GM21381 (cell line): ENCODE results near the gene ZDHHC12.

Experiments
- ATAC-seq: cut with Tn5 transposase; IDR thresholded peaks from one replicate; pipeline ENCODE4 v1.9.1; 2021; ENCODE audit warnings: mild to moderate bottlenecking, moderate library complexity; ENCODE audit not compliant: unreplicated experiment

The ZDHHC12 gene, protein sequence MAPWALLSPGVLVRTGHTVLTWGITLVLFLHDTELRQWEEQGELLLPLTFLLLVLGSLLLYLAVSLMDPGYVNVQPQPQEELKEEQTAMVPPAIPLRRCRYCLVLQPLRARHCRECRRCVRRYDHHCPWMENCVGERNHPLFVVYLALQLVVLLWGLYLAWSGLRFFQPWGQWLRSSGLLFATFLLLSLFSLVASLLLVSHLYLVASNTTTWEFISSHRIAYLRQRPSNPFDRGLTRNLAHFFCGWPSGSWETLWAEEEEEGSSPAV

DNA sequence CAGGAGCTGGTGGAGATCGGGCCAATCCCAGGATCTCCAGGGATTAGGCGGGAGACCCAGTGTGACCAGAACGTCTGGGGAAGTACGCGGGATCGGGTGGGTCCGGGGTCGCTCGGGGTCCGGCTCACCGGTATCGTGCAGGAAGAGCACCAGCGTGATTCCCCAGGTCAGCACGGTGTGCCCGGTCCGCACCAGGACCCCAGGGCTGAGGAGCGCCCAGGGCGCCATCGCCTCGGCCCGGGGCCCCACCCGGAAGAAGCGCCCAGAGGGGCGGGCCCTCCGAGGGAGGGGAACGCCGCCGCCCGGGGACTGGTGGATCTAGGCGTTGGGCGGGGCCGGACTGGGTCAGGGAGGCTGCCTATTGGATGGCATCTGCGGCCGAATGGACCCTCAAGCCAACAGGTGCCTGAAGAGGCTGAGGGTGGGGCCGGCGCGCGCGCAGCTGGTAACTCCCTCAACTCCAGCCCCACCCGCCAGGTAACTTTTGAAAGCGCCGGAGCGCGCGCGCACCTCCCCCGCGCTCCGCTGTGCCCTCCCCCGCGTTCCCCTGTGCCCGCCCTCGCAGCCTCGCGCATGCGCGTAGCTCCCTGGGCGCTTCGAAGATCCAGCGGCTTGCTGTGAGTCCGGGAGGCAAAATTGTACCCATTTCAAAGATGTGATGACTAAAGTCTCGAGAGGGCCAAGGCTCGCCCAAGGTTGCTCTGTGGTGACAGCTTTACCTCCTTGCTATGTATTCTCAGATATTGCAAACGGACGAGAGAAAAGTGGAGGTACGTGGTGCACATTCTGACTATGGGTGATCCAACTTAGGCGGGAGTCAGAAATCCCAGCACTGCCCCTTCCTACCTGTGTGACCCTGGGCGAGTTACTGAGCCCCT, at the start of gene ZDHHC12:
ZDHHC12 (minus strand) TSS at position 262 of the 878 bp plus-strand sequence; CDS start at position 228, 34 bp downstream.
- ATAC-seq = peak; percentile 93

DNA sequence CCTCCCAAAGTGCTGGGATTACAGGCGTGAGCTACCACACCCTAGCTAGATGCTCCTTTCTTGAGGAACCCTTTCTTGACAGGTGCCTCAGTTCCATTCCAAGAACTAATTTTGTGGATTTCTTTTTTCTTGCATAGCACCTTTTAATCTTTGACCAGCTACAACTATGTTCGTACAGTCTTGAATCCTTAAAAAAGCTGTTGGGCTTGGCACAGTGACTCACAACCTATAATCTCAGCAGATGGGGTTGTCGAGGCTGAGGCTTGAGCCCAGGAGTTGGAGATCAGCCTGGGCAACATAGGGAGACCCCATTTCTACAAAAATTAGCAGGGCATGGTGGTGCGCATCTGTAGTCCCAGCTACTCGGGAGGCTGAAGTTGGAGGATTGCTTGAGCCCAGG, 49.1 kb upstream of the ZDHHC12 start:
- ATAC-seq = no peak

GRCh38 chr9:128771745-128772519, 48.0 kb upstream of the ZDHHC12 start, which contains the start of gene ZER1:
Gene ZER1 (minus strand): TSS chr9:128771927. CDS start chr9:128755565, 16,362 bp downstream.
- peak; percentile 94 for ATAC-seq

DNA sequence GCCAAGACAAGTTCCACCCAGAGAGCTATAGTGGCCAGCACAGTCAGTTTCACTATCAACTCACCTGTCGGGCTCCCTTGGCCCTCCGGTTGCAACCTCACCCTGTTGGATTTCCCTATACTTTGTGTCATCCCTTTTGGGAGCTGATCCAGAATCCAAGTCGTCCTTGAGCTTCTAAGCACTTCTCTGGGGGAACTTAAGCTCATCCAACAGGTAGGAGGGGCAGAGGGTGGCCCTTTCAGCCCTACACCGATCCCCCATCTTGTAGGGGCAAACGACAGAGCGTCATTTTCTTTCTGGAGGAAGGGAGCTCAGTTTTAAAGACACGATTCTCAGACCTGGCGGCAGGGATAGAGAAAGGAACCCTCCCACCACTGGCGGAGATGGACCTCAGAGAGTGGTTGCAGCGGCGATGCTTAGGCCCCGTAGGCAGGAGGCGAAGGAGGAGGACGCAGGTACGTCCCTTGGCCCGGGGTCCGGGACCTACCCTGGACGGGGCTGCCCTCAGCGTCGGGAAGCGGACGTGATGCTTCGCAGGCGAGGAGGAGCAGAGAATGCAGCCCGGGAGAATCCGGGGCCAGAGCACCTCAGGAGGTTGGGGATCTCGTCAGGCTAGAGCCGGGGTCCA, 47.3 kb upstream of the ZDHHC12 start:
- peak; percentile 32 for ATAC-seq

GRCh38 chr9:128770286-128771030, 46.5 kb upstream of the ZDHHC12 start:
- no peak for ATAC-seq

GRCh38 chr9:128768606-128769005, 44.7 kb upstream of the ZDHHC12 start:
- no peak for ATAC-seq

DNA sequence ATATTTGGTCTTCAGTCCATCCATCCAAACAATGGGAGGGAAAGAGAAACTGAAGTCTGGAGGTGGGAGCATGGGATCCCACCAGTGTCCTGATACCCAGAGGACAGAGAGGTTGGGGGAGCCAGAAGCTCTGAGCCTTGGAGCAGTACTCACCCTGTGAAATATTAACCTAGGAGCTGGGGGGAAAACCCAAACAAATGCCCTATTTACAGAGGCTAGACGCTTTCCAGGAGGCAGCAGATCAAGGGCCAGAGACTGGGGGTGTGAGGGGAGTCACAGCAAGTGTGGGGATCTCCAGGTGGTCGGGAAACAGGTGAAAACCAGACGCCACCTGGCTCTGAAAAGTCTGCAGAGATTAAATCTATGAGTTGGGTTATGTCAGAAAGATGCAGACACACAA, 41.6 kb upstream of the ZDHHC12 start:
- ATAC-seq = no peak

- no peak for ATAC-seq
Observed at GRCh38 chr9:128764361-128764760, 40.4 kb upstream of the ZDHHC12 start.

DNA sequence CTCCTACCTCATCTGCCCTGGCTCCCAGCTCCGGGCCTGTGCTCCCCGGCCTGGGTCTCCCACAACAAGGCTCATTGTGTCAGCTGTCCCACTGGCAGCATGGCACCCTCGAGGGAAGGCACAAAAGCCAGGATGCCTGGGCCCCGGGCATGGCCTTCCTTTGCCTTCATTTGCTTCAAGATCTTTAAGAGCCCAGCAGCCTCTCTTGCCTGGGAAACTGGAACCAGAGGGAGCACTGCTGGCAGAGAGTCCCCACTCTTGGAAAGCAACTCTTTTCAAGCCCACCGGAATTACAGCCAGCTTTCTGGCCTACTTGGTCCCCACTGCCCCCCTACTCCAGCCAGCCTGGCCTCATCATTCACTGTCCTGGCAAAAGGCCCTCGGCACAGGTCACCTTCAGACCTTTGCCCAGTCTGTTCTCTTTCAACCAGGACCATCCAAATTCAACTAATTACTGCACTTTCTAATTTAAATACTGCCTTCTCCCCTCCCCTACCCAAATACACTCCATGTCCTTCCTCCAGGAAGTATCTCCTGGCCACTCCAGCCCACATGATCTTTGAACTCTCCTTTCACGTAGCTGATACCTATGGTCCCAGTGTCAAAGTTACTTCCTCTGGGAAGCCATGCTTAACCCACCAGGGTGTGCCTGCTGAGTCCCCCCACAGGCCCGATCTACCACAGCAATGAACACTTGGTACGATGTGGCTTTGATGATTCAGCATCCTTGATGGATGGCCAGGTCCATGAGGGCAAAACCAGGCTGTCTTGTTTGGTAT, 38.9 kb upstream of the ZDHHC12 start:
- ATAC-seq = no peak

- ATAC-seq = no peak
Observed at GRCh38 chr9:128757602-128758001, 33.7 kb upstream of the ZDHHC12 start.

DNA sequence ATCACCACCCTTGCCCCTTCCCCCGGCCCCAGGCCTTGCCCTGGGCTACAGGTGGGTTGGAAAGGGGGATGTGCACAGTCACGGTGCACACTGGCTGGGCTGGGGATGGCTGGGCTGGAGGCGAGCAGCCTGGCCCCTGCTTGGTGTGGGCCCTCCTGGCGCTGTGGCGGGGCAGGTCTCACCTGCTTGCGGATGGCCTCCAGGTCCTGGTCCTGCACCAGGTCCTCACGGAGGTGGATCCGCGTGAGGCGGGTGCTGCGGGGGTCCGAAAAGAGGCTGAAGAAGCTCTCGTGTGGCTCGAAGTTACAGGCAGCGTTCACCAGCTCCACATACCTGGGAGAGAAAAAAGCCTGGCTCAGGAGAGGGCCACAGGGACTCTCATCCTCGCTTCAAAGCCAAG, 29.7 kb upstream of the ZDHHC12 start:
- no peak for ATAC-seq

GRCh38 chr9:128750926-128751595, 27.1 kb upstream of the ZDHHC12 start:
- ATAC-seq = no peak

DNA sequence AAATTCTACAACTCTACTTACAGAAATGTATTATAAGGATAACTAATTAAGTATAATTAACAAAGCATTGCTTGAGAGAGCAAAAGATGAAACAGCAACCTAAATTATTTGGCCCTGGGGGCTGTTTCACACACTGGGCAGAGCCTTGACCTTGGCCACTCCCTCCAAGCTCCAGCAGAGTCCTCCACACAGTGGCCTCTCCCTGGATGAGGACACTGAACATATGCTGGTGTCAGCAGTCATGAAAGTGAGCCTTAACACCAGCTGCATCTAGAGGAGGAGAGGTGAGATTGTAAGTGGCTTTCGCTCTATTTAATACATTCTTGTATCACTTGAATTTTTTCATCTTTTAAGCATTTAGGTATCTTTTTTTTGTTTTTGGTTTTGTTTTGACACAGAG, 23.3 kb upstream of the ZDHHC12 start:
- ATAC-seq = no peak

- no peak for ATAC-seq
Observed at GRCh38 chr9:128743421-128743820, 19.5 kb upstream of the ZDHHC12 start.

DNA sequence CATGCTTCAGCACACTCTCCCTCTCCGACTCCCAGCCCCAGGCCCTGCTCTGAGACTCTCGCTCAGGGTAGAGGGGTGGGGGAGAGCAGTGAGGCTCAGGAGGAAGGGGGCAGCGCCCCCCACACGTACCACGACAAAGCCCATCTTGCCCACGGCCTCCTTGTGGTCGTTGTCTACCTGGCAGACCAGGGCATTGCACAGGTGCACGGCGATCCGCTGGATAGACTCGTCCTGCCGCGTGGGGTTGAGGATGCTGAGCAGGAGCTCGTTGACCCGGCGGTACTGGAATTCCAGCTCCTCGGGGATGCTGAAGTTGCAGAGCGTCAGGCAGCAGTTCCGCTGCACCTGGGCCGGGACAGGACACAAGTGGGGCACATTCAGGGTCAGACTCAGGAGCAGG, 18.5 kb upstream of the ZDHHC12 start:
- ATAC-seq = no peak

GRCh38 chr9:128735373-128735772, 11.4 kb upstream of the ZDHHC12 start:
- no peak for ATAC-seq

DNA sequence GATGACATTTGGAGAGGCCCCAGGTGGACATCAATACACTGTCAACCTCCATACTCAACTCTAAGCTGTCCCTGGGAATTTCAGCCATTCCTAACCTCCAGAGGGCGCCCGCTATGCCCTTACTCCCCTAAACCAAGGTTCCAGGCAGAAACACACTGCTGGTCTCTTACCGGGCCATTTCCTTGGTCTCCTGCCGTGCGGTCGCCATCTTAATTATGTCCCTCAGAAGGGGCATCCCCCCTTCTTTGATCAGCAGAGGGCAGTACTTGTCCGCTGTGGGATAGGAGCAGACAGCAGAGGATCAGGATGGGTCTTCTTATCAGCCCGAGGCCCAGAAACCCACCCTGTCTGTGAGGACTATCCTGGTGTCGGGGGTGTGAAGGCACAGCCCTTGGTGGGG, 9.3 kb upstream of the ZDHHC12 start:
- no peak for ATAC-seq

DNA sequence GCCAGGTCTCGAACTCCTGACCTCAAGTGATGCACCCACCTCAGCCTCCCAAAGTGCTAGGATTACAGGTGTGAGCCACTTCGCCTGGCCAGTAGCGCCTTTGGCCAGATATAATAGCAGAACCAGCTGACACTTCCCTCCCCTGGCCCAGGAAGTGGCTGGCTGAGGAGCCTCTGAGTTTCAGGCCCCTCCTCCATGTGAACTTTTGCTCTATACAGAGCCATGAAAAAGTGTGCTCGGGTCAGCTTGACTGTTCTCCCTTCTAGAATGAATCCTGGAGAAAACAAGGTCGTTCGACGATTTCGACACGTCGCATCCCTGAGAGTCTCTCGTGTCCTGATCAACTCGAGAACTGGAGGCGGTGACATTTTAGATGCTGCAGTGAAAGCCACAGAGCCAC, 8.6 kb upstream of the ZDHHC12 start:
- ATAC-seq = no peak

DNA sequence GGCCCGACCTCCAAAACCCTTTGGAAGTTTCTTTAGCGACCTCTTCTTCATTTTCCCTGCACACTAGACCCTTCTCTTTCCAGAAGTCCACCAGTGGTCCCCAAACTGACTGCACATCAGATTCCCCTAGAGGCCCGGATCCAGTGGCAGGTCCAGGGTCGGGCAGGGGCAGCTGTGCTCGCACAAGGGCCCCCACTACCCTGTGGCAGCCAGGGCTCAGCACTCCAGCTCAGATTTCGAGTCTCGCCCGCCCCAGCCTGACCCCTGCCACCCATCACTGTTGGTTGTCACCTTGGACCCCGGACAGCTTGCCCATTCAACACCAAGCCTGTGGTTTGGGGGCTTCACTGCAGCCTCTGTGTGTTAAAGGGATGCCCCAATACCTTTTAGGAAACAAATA, 7.8 kb upstream of the ZDHHC12 start:
- ATAC-seq = no peak
